PC-3 (cell line): ENCODE measurements around the gene BPIFB1.

Experiments used
- CTCF ChIP-seq: fragments of 300-600 bp; sonication (generic); conservative IDR thresholded peaks from 2 replicates; pipeline ENCODE4 v1.5.1; 2017; ENCODE audit warnings: antibody characterized with exemption, low read depth, mild to moderate bottlenecking, low read length
- EZH2 ChIP-seq: fragments of 300-600 bp; sonication (generic); IDR thresholded peaks from one replicate; pipeline ENCODE4 v1.6.1; 2017; ENCODE audit warnings: antibody characterized with exemption, mild to moderate bottlenecking, low read length; ENCODE audit not compliant: unreplicated experiment
- EZH2phosphoT487 ChIP-seq: fragments of 300-600 bp; sonication (generic); IDR thresholded peaks from 2 replicates; pipeline ENCODE4 v1.6.1; 2018; ENCODE audit warnings: mild to moderate bottlenecking, antibody characterized with exemption, low read length, borderline replicate concordance

GRCh38 chr20:33312583-33312982 is 29.6 kb downstream of the BPIFB1 start:
- TF ChIP-seq CTCF (no peak), EZH2phosphoT487 (no peak), EZH2 (no peak)
